GM06990 (cell line): ENCODE measurements around the gene SLC9A9.

Experiments used
- DNase-seq: peaks from one replicate; pipeline ENCODE4 v3.0.0-alpha.2; 2011; ENCODE audit not compliant: insufficient read length; ENCODE audit errors: extremely low read depth
- H3K27me3 ChIP-seq: replicated peaks from 2 replicates; pipeline ENCODE4 v1.6.0; 2011; ENCODE audit warnings: low read length; ENCODE audit not compliant: control insufficient read depth, insufficient read depth
- H3K36me3 ChIP-seq: 2 replicates; pipeline ENCODE4 v1.5.1; 2011; ENCODE audit warnings: low read length; ENCODE audit not compliant: control insufficient read depth, insufficient read depth
- H3K4me3 ChIP-seq: replicated peaks from 2 replicates; pipeline ENCODE4 v1.5.1; 2011; ENCODE audit warnings: low read depth, mild to moderate bottlenecking, control low read depth, low read length
- TF ChIP-seq, protein P1 (sequence below): IDR thresholded peaks from 2 replicates; pipeline ENCODE4 v1.5.1; 2011; ENCODE audit warnings: low read length, control low read depth, mild to moderate bottlenecking, inconsistent platforms; ENCODE audit not compliant: insufficient read depth, poor library complexity, severe bottlenecking

Gene SLC9A9

GRCh38 chr3:143783851-143784370, 64.4 kb downstream of the SLC9A9 start:
- TF ChIP-seq, protein P1, sequence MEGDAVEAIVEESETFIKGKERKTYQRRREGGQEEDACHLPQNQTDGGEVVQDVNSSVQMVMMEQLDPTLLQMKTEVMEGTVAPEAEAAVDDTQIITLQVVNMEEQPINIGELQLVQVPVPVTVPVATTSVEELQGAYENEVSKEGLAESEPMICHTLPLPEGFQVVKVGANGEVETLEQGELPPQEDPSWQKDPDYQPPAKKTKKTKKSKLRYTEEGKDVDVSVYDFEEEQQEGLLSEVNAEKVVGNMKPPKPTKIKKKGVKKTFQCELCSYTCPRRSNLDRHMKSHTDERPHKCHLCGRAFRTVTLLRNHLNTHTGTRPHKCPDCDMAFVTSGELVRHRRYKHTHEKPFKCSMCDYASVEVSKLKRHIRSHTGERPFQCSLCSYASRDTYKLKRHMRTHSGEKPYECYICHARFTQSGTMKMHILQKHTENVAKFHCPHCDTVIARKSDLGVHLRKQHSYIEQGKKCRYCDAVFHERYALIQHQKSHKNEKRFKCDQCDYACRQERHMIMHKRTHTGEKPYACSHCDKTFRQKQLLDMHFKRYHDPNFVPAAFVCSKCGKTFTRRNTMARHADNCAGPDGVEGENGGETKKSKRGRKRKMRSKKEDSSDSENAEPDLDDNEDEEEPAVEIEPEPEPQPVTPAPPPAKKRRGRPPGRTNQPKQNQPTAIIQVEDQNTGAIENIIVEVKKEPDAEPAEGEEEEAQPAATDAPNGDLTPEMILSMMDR: no peak
- H3K36me3 ChIP-seq: no peaks in the 10 kb centered on the region
- H3K4me3 ChIP-seq: no peak overlapping the region
- no peaks in the 10 kb centered on the region for H3K27me3 ChIP-seq
- no peak for DNase-seq

GRCh38 chr3:143775459-143775858, 72.8 kb downstream of the SLC9A9 start:
- no peak for DNase-seq
- TF ChIP-seq, protein P1: peak; percentile 60
- no peaks in the 10 kb centered on the region for H3K36me3 ChIP-seq
- H3K27me3 ChIP-seq: no peaks in the 10 kb centered on the region
- no peak overlapping the region for H3K4me3 ChIP-seq

DNA sequence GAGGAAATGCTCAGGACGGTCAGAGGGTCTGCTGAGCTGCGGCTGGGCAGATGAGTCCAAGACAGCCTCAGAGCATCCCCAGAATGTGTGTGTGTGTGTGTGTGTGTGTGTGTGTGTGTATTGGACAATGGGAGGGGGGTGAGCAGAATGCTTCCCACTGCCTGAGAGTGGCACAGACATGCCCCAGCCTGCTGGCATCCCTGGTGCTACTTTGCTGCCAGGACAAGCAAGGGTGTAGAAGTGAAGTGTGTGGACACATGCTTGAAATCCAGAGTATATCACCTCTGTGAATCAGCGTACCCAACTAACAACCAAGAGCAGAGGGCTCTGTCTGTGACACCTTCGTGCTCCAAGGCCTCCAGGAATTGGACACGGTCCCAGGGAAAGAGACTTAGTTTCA, 76.3 kb downstream of the SLC9A9 start:
- H3K36me3 ChIP-seq: no peaks in the 10 kb centered on the region
- DNase-seq: no peak
- H3K27me3 ChIP-seq: no peaks in the 10 kb centered on the region
- H3K4me3 ChIP-seq: no peak overlapping the region
- TF ChIP-seq, protein P1: no peak

DNA sequence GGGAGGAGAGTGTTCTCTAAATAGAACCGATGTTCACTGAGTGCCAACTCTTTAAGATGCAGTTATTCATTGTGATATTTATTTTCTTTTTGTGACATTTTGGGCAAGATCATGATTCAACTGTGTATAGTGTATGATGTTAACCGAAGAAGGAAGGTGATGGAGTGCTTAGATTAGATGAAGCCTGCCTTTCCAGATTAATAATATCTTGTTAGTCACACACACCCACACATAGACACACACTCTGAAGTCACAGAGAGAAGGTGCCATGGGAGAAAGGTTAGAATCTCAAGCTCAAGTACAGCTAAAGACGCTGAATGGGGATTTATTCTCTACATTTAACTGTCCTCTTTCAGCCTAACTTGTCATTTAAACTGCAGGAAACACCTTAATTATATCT, 77.0 kb downstream of the SLC9A9 start:
- Histone ChIP-seq H3K36me3 (no peaks in the 10 kb centered on the region), H3K27me3 (no peaks in the 10 kb centered on the region), H3K4me3 (no peak overlapping the region)
- TF ChIP-seq, protein P1: no peak
- DNase-seq: no peak

DNA sequence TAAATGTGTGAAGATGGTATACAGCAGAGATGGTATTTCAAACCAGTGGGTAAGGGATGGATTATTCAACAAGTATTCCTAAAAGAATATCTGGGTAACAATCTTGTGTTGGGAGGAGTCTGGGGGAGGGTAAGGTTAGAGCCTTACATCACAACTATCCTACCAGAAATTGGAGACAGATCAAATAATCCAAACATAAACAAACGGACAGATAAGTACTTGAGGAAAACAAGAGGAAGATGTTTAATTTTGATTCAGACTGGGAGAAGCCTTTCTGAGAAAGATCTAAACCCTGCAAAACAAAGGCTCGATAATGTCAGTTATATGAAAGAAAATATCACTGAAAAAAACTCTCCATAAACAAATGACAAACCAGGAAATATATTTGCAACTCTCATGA, 77.9 kb downstream of the SLC9A9 start:
- no peaks in the 10 kb centered on the region for H3K27me3 ChIP-seq
- TF ChIP-seq, protein P1: no peak
- H3K36me3 ChIP-seq: no peaks in the 10 kb centered on the region
- no peak for DNase-seq
- H3K4me3 ChIP-seq: no peak overlapping the region

GRCh38 chr3:143769616-143770015, 78.7 kb downstream of the SLC9A9 start:
- no peak for DNase-seq
- H3K4me3 ChIP-seq: no peak overlapping the region
- TF ChIP-seq, protein P1: no peak
- no peaks in the 10 kb centered on the region for H3K36me3 ChIP-seq
- no peaks in the 10 kb centered on the region for H3K27me3 ChIP-seq
